Activated CD4-positive, alpha-beta T cell treated with anti-CD3 and anti-CD28 coated beads, Interleukin-10, Interleukin-2, amounts not matched to agents 100 ng/mL and 50 ng/mL, durations not matched to agents 16 hours and 8 hours (primary cell): Measurements from ENCODE around the gene EMX1.

ENCODE experiments used
- DNase-seq: peaks from one replicate; pipeline ENCODE4 v3.0.0-alpha.2; 2020

The EMX1 gene

DNA sequence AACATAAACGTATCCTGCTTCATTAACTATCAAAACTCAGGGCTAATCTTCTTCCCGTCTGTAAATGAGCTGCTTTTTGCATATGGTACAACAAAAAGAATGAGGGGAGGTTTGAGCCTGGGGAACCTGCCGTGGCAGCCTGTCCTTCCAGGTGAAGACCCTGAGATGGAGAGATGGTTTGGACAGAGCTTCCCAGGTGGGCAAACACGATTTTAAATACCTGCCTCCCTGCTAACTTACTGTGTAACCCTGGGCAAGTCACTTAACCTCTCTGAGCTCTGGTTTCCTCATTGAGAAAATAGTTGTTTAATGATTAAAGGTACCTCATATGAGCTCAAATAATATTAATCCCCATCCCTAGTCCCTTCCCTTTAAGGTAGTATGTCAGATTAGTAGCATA, 9.0 kb downstream of the EMX1 start:
- no peak for DNase-seq

DNA sequence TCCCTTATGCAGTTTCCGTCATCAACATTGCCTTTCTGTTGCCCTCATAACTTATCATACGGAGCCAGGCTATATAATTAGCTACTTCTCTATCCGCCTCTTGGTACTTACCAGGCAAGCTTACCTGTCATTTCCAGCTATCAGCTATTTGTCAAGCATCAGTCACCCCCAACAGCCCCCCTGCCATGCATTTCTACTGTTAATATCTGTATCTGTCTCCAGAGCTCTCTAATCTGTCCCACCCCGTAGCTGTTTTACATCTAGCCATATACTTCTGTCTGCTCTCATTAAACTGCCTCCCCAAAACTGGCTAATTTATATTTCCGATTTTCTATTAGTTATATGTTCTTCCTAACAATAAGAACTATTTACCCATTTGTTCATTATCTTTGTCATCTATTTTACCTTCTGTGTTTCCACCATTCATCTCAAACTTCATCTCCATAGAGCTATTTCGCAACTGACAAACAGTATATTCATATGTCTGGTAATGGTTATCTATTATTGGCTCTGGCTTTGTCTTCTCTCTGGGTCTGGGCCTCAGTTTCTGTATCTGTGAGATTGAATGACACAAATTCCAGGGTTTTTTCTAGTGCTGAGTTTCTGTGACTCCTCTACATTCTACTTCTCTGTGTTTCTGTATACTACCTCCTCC, 9.6 kb downstream of the EMX1 start:
- DNase-seq, result no peak

DNA sequence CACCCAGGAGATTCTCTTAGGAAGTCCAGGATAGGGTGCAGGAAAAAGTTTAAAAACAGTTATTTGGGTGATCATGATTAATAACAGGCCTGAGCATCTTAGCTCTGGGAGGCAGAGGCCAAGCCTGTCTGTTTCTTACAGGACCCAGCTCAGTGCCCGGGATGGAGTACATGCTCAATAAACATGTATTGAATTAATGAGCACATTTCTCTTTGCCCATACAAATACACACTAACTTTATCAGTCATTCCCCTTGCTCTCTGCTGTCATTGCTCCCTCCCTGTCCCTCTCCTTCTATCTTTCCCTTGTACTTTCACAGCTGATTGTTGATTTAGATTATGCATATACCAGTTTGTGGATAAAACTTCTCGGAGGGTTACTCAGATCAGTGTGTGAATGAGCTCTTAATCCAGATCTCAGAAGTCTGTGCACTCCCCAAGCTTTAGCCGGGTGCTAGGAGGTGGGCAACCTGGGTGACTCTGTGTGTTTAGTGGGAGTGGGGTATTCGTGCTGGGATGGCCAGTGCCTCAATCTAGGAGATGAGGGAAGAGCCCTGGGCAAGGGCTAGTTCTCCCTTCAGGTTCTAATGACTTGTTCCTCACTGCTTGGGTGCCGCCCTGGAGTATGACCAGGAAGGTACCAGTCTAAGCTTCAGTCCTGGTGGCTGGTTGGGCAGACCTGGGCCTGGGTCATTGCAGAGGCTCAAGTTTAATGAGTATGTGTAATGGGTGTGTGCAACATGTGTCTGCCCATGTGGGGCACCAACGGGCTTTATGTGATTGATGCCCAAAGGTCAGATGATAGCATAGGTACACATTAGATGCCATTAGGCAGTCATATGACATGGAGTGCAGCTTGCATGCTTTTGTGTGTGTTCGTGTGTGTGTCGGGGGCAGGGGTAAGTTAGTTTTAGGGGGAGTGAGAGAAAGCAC, 10.6 kb downstream of the EMX1 start:
- DNase-seq, result no peak

DNA sequence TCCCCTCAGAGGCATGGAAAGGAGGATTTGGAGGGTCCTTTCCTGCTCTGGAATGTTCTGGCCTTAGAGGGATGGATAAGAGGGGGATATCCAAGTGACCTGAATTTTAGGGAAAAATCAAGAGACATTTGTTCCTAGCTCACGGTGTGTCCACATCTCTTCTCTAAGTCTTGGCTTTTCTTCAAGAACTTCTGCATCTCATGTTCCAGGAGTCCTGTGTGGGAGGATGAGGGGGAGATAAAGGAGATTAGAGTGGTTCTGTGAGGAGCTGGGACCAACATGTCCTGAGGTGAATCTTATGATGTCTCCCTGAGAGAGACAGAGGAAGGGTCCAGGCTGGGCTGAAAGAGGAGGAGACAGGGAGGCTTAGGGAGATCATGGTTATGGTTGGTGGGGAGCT, 11.7 kb downstream of the EMX1 start:
- no peak for DNase-seq

DNA sequence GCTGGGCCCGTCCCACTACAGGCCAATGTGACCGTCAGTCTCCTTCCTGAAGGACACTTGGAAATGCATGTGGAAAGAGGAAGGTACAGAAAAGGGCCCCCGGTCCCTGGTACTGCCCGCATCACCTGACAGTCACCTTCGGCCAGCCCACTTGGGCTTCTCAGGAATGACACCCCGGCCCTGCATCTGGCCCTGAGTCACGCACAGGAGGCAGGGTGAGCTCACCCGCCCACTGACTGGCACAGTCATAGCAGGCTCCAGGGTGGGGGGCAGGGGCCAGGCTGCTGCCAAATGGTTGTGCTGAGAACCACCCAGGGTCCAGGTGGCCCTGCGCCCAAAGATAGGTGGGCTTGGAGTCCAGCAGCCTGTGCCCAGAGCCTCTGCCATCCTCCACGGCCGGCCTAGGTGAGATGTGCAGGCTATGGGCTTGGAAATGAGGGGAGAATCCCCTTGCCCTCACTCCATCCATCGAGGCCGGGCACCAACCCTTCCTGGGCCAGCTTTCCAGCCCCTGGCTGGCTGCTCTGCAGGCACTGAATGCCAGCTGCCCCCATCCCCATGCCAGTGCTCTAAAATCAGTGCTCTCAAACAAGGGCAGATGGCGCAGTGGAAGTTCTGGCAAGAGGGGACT, 14.1 kb downstream of the EMX1 start:
- DNase-seq, result peak; percentile 23

DNA sequence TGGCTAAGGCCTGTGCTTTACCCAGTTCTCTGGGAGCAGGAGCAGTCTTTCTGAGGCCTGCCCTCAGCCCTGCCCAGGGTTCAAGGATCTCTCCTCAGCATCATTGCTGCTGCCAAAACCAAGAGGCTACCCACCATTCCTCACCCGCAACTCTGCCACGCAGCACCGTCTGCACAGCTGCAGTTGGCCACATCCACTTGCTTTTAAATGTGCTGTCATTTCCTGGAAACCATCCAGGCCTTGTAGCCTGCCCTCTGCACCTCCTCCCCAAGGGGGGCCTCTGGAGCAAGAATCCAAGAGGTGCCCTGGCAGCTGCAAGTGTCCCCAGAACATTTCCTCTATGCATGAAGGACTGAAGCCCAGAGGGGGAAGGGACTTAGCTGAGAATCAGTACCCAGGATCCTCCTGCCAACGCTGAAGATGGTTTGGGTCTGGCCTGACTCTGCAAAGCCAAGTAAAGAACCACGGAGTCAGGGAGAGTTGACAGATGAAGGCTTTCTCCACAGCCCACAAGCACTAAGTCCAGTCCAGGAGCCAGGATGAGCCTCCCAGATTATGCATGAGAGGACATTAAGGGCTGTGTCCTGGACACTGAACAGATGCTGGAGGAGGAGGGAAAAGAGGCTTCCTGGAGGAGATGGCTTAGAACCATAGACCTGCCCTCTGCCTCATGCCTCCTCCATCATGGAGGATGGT, 14.9 kb downstream of the EMX1 start:
- DNase-seq, result peak; percentile 20

DNA sequence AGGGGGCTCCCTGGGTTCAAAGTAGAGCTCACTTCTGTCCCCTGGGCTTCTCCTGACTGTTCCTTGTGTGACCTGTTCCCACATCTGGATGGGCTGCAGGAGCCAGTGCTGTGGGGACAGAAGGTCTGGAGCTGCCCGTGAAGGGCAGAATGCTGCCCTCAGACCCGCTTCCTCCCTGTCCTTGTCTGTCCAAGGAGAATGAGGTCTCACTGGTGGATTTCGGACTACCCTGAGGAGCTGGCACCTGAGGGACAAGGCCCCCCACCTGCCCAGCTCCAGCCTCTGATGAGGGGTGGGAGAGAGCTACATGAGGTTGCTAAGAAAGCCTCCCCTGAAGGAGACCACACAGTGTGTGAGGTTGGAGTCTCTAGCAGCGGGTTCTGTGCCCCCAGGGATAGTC, 15.5 kb downstream of the EMX1 start:
- DNase-seq, result no peak

DNA sequence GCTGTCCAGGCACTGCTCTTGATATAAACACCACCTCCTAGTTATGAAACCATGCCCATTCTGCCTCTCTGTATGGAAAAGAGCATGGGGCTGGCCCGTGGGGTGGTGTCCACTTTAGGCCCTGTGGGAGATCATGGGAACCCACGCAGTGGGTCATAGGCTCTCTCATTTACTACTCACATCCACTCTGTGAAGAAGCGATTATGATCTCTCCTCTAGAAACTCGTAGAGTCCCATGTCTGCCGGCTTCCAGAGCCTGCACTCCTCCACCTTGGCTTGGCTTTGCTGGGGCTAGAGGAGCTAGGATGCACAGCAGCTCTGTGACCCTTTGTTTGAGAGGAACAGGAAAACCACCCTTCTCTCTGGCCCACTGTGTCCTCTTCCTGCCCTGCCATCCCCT, 15.9 kb downstream of the EMX1 start:
- no peak for DNase-seq

DNA sequence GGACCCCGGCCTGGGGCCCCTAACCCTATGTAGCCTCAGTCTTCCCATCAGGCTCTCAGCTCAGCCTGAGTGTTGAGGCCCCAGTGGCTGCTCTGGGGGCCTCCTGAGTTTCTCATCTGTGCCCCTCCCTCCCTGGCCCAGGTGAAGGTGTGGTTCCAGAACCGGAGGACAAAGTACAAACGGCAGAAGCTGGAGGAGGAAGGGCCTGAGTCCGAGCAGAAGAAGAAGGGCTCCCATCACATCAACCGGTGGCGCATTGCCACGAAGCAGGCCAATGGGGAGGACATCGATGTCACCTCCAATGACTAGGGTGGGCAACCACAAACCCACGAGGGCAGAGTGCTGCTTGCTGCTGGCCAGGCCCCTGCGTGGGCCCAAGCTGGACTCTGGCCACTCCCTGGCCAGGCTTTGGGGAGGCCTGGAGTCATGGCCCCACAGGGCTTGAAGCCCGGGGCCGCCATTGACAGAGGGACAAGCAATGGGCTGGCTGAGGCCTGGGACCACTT, 16.4 kb downstream of the EMX1 start:
- DNase-seq, result no peak

DNA sequence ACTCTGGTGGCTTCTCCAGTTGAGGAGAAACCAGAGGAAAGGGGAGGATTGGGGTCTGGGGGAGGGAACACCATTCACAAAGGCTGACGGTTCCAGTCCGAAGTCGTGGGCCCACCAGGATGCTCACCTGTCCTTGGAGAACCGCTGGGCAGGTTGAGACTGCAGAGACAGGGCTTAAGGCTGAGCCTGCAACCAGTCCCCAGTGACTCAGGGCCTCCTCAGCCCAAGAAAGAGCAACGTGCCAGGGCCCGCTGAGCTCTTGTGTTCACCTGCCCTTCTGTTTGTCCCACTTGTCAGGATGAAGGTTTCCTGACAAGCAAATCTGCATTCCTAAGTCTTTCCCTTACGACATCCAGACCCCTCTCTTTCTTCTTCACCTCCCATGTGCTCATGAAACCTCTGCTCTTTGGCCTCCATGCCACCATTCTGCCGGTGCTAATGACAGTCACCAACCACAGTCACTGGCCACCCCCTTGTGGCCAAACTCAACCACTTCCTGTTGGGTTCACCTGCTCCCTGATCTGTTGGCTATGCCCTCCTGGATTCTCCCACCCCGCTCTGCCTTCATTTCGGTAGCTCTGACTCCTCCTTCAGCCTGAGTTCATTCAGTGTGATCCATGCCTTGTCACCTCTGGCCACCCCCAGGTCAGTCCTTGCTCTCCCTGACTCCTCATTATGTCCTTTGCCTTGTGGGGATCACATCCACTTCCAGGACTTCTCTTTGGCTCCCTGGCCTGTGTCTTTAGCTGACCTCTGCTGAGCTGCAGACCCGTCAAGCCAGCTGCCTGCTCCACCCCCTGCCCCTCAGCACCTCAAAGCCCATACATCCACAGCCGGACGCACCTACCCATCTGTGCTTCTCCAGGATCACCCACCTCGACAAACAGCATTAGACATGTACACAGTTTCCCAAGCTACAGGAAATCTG, 17.6 kb downstream of the EMX1 start:
- peak; percentile 10 for DNase-seq

DNA sequence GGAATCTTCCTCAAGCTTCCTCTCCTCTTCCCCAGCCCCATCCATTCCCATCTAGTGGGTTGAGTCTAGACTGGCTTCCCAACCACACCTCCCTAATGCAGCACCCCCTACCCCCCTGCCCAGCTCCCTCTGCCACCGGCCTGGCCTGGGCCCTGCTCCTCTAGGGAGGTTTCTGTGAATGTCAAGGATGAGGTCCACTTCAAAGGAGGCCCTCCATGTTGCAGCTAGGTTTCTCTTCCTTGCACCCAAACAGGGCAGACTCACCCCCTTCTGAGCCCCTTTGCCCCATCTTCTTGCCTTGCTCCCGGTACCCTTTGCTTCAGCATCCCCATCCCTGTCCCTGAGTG, 18.3 kb downstream of the EMX1 start:
- no peak for DNase-seq

DNA sequence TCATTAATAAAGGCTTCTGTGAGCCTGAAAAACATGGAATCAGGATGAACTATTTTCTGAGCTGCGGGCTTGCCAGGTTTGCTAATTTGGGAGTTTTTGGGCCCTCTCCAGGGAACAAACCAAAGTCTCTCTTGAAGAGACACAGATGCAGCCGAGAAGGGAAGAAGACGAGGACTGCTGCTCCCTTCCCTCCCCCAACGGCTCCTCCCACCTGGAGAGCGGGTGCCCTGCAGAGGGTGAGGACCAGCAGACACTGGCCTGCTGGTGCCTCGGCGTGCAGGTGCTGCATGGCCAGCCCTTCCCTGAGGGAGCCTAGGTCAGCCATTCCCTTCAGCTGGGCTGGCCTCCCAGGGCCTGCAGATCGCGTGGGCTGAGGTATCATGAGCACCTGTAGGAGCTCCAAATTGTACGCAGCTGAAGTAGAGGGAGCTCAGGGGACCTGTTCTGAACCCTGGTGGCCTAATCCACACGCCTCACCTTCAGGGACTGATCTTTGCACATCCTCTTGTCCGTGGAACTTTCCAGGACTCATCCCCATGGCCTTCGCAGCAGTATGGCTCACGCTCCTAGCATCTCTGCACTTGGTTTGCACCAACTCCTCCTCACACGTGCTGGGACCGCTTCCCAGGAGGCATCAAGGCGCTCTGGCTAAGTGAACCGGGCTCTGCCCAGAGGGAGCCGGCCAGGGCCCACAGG, 19.5 kb downstream of the EMX1 start:
- no peak for DNase-seq

DNA sequence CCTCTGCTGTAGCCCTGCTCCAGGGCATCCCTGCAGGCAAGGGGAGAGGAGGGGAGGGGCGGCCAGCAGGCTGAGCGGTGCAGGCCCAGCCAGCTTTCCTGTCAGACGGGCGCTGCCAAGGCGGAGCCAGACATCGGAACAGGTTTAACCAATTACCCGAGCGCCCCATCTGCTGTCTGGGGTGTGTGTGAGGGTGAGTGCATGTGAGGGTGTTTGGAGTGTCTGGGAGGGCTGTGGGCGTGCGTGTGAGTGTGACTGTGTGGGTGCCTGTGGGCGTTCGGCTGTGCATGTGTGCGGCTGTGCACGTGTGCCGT, 20.0 kb downstream of the EMX1 start:
- no peak for DNase-seq

DNA sequence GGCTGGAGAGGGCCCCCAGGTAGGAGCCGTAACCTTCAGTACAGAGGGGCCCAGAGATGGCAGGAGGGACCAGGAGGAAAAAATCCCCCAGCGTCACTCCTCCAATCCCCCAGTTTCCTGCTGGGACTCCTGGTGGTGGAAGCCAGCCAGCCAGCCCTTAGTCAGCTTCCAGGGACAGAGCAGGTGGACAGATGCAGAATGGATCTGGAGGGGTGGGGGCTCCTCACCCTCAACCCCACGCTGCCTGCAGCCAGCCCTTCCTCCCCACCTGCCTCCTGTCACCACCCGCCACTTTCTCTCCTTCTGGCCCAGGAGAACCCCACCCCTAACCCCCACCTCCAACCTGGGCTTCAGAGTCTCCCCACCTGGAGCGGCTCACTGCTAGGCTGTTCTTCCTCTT, 21.1 kb downstream of the EMX1 start:
- DNase-seq, result no peak

DNA sequence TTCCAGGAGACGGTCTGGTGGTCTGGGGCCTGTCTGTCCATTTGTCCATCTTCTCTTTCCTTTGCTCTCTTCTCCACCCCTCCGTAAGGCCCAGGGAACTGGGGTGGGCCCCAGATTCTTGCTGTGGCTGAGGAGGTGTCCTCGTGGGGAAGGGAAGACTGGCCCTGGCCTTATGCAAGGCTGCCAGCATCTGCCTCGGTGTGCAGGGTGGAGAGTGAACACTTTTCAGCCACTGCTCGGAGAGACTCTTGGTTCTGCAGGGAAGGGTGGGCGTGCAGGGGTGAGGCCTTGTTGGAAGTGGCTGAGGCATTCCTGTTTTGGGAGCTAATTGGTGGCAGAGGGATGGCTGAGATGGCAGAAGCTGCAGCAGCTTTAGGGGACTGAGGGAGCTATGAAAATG, 23.0 kb downstream of the EMX1 start:
- no peak for DNase-seq

DNA sequence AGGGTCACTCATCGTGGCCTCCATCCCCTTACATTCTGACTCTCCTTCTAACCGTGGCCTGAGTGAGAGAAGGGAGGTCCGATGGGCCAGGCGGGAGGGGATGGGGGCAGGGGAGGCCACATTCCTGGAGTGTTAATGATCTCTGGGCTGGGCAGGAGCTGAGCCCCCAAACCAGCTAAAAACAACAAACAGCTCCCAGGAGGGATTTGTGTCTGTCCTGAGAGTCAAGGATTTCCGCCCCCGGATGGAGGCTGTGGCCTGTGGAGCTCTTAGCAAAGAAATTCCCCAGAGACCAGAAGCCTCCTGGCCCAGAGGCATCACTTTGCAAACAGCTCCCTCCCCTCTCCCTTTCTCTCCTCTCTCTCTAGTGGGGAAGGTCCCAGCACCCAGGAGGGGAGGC, 23.5 kb downstream of the EMX1 start:
- no peak for DNase-seq

DNA sequence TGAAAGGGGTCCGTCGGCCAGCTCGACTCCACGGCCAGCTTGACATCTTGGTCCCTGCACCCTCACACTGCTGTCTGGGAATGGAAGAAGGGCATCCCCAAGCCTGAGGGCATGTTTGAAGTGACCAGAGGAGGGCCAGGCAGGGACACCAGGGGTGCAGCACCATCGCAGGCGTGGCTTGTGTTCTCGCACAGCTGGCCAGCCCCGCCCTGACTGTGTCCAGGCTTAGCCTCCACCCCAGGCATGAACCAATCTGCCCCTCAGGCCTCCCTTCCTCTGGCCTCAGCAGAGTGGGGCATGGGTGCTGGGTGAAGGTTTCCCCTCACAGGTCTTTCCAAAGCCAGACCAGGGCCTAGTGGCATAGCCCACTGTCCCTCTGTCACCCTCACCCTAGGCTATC, 25.0 kb downstream of the EMX1 start:
- DNase-seq, result no peak

DNA sequence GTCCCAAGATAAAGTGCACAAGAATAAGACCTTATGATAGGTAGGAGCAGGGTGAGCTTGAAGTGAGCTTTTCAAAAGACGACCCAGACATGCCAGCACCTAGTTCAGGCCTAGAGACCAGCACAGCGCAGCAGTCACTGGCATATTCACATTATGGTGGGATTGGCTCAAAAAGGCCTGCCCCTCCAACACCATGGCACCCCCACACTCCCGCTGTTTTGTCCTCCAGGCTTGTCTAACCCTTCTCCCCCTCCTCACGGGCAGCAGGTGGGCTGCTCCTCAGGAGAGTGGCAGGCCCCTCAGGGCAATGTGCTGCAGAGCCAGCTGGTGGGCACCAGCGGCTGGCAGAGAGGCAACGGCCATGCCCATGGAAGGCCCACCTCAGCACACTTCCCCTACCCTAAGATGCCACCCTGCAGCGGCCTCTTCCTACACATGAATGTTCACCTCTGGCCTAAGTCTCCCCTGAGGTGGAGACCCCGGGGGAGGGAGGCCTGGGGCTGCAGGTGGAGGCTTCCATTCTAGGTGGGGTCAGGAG, 25.6 kb downstream of the EMX1 start:
- DNase-seq, result no peak

DNA sequence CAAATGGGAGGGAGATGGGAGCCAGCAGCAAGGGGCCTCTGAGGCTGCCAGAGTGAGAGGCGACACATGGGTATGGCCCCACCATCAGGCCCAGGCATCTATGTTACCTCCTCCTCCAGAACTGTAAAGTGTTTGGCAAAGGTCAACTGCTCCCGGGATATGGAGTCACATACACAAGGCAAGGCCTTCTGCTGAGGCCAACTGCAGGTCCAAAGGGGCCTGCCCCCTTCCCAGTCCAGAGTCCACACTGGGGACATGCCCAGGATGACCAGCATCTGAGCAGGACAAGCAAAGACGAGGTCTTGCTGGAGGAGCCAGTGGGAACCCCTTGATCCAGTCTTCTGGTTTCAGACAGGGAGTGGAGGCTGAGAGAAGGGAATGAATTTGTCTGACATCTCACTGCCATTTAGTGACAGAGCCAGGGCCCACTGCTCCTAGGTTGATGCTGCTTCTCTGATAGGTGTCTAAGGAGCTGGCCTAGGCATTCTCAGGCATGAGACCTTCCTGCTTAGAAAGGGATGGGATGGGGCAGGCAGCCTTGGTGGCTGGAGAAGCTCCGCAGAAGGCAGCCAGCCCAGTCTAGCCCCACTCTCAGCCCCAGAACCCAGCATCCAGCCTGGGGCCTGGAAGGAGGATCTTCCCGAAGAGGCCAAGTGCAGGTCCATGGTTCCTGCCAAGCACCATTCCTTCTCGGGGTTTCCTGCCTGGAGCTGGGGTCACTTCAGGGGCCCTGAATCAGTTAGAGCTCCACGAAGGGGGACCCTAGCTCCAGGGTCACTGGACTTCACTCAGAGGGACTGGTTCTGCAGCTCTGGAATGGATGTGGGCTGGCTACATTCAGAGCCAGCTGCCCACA, 26.4 kb downstream of the EMX1 start:
- DNase-seq, result no peak

DNA sequence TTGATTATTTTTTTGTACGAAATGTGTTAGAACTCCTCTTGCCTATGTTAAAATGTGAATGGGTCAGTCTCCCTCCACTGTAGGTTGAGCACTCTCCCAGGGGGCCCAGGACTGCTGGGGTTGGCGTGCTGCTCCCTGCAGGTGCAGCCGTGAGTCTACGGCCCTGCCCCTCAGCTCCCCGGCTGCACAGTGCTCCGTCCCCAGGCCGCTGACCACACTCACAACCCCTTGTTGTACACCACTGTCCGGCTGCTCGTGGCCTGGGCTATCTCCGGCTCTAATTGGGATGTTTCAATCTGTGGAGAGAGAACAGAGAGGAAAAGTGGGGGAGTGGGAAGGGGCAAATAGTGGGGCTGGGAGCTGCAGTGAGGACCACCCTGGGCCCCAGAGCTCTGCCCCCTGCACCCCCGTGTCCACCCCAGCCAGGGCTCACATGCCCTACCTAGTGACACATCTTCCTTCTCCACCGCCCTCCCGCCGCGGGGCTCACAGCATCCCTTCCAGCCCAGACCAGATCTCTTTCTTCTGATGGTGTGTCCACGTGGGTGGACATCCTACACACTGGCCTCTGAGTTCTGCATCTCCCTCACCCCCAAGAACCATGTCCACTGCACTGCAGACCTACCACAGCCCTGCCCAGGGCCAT, 27.6 kb downstream of the EMX1 start:
- DNase-seq, result no peak
